Inflammatory macrophage (primary cell): Measurements from ENCODE around the gene PRSS58.
A peak's percentile ranks its signal among the peaks of the same experiment; 100 is the strongest.

ENCODE experiments used
- DNase-seq, 2 donors: peaks; one replicate each; pipeline ENCODE4 v3.0.0-alpha.2; 2020 to 2022
- total RNA-seq, 18 experiments: gene quantifications; one replicate each; lab custom pipeline; 2026; ENCODE audit warnings: mixed read lengths in 6 of 18, inconsistent platforms in 2 of 18; lab: John Stamatoyannopoulos, UW

Gene PRSS58, protein sequence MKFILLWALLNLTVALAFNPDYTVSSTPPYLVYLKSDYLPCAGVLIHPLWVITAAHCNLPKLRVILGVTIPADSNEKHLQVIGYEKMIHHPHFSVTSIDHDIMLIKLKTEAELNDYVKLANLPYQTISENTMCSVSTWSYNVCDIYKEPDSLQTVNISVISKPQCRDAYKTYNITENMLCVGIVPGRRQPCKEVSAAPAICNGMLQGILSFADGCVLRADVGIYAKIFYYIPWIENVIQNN
- 0 to 0.15 (median 0) reads per million in 18 experiments for total RNA-seq

DNA sequence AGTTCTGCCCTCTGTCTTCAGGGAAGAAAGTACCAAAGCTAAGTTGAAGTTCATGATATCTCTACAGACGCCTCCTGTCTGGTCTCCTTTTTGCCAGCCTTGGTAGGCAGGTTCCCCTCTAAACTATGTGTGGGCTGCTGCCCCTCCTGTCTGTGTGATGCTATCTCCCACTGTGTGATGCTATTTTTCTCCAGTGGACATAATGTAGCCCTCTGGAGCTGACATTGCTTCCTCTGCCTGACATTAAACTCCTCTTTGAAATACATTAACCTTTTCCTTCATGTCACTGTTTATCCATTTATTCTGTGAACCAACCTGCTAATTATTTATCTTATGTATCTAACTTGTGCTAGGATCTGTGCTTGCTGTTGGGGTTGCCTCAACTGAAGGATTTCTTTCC is at the start of gene PRSS58:
Gene PRSS58, minus strand, starts transcription at position 101 of the 400 bp plus-strand sequence. CDS start 351 bp downstream, outside the sequence.
- DNase-seq = no peak

DNA sequence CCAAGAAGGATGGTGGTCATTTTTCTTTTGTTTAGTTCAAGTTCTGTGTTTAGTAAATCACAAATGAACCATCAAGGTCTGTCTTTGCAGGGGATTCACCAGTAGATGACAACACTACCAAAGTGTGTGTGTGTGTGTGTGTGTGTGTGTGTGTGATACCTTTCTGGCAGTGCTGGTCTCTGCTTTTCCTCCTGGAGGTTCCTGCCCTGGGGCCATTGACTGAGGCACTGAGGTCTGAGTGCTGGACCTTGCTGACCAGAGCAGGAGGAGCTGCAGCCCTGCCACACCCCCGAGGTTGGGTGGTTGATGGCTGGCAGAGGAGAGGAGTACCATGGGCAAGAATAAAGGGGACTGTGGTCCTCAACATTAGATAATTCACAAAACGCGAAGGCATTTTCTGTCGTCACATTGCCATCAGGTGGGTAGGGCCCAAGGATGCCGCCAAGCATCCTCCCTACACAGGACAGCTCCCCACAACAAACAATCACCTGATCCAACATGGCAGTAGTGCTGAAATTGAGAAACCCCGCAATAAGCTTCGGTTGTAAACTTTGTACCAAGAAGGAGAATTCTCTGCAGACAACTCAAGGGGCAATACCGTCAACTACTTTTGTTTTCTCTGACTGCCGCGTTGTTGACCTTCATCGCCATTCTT is 49.5 kb upstream of the PRSS58 start:
- DNase-seq = no peak

DNA sequence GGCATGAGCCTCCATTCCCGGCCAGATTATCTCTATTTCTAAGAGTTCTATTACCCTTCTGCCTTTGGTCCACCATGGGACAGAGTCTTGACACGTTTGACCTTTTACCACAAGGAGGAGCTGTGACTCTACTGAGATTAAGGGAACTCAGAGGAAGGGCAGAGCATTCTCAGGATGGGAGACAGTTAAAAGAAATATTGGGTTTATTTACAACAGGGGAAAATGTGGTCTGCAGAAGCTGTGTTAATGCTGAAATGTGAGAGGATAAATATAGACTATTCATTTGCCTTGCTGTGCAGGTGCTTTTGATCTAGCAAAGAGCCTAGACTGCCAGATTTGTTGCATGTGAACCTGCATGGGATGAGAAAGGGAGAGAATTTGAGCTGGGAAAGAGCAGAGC is 45.8 kb upstream of the PRSS58 start:
- DNase-seq = peak; percentile 34 to 45

DNA sequence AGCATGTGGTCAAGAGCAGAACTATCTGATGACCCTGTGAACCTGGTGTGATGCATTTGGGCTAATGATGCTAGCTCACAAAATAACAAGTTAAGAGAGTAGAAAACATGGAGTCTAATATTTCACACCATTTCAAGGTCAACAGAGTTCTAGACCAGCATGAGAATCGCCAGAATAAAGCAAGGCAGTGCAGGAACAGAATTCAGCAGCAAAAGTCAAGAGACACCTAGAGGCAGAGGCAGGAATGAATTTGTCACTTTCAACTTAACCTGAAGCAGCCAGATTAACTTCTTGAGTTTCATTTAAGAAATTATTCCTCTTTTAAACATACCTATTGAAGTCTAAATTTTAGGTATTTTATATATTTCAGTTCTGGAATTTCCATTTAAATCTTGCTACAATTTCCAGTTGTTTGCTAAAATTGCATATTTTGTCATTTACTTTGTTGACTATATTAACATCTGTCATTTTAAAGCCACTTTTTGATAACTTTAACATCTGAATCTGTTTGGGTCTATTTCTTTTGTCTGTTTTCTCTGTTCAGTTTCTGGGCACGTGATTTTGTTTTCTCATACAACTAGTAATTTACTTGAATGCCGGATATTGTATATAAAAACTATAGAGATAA is 44.2 kb upstream of the PRSS58 start:
- DNase-seq = peak in 1 of 2 donors; percentile 6

DNA sequence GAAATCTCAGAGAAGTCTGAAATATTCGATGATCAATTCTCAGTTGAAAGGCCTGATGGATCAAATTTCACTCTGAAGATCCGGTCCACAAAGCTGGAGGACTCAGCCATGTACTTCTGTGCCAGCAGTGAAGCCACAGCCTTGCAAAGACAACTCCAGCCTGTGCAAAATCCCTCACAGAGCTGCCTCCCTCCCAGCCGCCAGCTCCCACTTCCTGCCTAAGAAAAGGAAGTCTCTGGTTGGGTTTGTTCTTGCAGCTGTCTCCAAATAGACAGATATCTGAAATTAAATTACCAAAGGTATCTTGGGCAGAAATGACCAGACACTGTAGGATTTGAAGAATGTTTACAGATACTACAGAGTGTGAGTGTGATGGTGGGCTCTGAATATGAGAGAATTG is 43.4 kb upstream of the PRSS58 start:
- DNase-seq = peak; percentile 38 to 48

DNA sequence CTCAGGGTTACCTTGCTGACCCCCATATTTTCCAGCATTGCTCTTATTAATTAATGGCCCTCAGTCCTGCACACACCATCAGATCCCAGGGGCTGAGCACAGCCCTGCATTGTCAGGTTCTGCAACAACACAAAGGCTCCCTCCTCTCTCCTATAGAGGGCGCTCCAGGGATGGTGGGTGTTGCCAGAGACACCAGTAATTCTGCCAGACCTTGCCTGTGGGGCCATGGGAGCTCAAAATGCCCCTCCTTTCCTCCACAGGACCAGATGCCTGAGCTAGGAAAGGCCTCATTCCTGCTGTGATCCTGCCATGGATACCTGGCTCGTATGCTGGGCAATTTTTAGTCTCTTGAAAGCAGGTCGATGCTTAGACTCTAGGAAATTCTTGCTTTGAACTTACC is 42.8 kb upstream of the PRSS58 start:
- no peak for DNase-seq

DNA sequence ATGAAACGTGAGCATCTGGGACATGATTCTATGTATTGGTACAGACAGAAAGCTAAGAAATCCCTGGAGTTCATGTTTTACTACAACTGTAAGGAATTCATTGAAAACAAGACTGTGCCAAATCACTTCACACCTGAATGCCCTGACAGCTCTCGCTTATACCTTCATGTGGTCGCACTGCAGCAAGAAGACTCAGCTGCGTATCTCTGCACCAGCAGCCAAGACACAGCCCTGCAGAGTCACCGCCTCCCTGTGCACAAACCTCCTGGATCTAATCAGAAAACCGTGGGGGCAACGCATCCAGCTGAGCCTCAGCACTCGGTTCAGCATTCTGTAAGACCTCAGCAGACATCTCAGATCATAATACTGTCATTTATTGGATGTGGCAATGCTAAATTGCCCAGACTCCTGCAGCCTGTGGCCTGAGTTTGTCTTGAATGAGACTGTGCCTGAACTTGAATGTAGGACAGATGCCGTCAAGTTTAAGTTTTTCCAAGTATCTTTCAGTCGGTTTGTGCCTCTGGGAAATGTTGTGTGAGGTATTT is 41.5 kb upstream of the PRSS58 start:
- DNase-seq = no peak

DNA sequence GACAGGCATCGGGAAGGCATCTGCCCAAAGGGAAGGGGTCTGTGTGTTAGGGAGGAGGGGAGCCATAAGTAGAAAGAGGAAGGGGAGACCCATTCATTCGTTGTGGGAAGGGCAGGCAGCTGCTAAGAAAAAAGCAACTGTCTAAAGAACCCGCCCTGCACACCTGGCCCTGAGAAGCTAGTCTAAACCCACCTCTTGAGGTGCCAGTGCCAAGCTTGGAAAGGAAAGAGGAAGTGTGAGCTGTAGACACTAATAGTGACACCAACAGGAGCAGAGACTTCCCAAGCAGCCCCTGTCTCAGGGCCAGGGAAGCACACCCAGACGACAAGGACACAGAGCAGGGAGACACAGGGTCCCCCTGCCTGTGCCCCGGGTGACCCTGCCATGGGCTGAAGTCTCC is 40.8 kb upstream of the PRSS58 start:
- DNase-seq = no peak

DNA sequence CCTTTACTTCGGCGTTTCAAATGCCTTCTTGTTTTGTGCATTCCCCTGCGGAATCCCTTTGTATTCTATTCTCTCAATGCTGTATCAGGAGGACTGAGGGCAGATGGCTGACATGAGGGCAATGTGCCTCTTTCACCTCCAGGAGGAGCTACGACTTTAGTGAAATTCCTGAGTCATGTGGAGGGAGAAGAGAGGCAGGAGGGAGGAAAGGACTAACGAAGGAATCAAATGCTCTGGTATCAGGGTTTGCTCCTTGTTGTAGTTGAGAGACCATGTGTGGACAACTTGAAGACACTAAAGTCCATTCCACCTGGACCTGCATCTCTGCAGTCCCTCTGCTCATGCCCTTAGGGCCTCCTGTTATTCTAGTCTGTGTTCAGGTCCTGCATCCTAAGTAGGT is 40.2 kb upstream of the PRSS58 start:
- no peak for DNase-seq

DNA sequence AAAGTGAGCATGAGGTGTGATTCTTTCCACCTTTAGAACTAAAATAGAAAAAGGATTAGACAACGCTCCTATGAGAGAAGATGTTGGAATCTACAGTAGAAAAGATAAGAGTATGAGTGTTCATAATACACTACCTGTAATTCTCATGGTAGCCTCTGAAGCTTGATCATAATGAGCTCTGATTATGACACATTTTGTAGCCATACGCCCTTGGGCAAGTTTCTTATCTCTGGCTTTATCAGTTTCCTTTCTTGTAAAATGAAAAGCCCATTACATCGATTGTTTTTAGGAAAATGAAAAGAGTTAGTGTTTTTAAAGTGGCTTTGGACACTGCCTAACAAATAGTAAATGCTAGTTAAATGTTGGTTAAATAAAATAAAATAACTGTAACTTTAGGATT is 22.4 kb upstream of the PRSS58 start:
- no peak for DNase-seq

DNA sequence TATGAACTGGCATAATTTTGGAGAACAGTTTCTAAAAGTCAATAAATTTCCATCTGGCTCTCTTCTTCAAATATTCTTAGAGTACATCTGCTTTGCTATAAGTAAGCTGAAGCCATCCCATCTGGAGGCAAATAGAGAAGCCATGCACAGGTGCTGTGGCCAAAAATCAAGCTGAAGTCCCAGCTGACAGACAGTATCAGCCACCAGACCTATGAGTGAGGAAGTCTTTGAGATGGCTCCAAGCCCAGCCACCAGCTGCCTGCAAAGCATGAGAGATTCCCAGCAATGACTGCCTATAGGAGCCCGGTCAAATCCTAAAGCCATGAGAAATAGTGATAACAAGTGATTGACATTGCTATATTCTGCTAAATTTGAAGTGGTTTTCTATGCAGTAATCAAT is 21.7 kb upstream of the PRSS58 start:
- no peak for DNase-seq

DNA sequence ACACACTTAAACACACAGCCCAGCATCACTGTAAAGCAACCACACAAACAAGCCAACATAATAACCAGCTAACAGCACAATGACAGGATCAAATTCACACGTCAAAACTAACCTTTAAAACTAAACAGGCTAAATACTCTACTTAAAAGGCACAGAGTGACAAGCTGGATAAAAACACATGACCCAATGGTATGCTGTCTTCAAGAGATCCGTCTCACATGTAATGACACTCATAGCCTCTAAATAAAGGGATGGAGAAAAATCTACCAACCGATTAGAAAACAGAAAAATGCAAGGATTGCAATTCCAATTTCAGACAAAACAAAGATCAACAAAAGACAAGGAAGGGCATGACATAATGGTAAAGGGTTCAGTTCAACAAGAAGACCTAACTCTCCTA is 17.2 kb upstream of the PRSS58 start:
- DNase-seq = no peak

DNA sequence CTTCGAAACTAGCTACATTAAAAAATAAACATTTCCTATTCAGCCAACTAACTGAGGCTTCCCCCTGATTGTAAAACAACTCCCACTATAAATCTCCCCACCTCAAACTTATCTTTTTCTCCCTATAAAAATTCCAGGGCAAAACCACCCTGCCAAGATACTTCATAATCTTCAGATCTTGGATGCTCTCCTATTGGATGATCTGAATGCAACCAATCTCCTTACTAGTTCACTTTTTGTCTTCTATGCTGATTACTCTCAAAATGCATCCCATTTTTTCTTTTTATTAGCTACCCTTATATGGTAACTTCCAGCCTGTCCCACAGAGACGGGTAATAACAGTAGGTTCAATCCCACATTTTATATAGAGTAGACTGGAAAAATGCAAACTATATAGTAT is 15.0 kb upstream of the PRSS58 start:
- no peak for DNase-seq

DNA sequence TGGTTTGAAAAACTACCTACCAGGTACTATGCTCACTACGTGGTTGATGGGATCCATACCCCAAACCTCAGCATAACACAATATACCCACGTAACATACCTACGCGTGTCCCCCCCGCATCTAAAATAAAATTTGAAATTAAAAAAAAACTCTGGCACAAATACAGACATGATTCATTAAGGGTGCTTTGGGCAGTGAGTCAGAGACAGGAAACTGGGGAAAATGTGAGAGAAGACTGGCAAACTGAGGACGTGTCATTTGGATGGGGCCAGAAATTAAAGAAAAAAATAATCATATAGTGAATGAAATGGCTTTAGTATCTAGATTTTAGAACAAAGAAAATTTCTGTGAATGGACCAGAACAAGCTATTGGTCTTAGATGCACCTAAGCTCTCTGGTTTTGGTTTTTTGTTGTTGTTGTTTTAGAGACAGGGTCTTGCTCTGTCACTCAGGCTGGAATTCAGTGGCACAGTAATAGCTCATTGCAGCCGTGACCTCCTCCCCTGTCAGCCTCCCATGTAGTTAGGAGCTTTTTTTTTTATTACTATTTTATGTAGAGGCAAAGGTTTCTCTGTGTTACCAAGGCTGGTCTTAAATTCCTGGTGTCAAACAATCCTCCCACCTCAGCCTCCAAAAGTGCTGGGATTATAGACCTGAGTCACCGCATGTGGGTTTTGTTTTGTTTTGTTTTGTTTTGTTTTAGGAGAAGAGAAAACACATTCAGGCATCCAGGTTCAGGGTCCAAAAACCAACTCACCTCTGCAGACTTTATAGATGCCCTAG is 5.9 kb upstream of the PRSS58 start:
- DNase-seq = no peak

DNA sequence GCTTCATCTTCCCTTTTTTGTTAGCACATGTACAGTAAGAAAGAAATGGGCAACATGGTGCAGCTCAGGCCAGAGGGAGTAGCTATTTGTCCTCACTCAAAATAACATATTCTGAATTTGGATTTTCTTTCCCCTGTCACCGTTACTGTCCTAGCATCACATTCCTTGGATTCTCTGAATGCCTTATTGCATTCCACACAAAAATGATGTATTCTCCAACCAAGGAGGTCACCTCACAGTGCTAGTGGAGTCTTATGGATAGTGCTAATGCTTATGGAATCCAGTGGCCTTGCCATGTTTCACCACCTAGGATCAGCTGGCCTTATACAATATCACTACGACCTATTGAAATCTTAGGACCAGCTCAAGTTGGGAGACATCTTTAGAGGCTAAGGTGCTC is 7.2 kb downstream of the PRSS58 start:
- DNase-seq = no peak

DNA sequence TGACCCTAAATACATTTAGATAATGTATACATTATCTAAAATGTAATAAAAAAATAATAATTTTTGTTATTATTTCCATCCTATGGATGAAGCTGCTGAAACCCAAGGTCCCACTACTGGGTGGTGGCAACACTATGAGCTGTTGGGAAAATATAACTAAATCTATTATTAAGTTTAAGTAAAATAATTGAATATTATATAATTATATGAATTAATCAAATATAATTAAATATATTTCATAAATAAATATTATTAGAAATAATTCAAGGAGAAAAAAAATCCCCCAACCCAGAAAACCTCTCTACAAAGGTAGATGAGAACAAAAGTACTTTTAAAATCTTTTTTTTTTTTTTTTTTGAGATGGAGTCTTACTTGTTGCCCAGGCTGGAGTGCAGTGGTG is 7.9 kb downstream of the PRSS58 start:
- no peak for DNase-seq

DNA sequence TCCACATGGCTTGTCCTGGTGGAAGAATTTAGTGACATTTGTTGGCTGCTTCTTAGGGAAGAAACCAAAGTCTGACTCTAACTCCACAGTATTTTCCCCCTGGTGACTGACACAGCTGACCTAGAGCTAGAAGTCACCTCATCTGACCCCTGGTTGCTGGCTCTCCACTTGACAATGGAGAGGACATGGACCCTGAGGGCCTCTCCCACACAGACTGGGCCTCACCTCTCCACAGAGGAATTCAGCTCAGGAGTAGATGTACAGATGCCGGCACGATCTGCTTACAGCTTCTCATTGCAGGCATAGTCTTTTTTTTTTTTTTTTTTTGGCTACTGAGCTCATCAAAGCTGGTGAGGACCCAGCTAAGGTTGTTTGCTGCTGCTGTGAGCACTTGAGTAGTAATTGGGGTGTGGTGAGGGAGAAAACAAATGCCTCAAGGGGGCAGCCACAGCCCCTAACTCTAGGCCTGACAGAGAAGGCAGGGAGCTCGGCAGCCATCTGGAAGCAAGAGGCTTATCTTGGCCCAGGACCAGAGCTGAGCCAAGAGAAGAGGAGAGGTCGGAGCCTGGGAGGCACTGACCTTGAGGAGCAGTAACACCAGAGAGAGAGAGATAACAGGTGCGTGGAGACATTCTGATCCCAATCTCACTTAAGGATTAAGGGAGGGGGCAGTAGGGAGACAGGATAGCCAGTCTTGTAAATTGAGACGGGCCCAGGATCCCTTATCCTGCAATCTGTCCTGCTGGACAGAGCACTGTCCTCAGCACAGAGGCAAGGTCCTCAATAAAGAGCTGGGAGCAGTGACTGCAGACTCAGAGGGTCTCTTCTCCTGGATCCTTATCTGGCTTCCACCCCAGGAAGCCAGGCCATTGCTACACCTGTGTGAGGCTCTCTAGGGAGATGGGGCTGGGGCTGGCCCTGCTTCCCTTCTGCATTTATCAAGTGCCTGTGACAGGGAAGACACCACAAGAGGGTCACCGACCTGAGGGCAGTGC is 9.4 kb downstream of the PRSS58 start:
- DNase-seq = no peak

DNA sequence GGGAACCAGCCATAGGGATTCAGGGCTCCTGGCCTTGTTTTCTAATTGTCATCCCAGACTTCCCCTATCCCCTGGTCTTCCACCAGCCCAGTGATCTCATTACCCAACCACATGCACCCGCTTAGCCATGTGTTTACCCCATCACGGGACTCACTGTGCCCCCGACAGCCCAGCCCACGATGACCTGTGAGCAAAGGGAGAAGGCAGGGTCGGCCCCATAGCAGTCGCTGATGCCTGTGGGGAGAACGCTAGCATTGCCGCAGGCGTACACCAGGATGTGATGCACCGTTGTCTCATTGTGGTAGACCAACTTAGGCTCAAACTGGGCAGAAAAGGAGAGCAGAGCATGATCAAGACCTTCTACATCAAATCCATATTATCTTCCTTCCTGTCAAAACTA is 14.0 kb downstream of the PRSS58 start:
- no peak for DNase-seq

DNA sequence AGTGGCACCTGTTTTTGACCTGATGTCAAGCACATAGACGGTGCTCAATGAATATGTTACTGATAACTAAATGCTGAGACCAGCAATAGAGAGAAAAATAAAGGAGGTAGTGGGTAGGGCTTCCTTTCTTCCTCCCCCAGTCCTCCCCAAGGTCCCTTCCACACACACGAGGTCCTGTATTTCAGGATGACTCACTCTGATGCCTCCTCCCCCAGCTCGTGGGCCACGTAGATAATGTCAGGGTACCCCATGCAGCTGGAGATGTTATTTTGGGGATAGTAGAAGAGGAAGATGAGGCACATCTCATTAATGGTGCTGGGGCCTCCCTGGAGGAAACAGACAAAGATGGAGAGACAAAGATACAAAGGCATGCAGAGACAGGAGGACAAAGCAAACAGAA is 17.3 kb downstream of the PRSS58 start:
- DNase-seq = no peak

DNA sequence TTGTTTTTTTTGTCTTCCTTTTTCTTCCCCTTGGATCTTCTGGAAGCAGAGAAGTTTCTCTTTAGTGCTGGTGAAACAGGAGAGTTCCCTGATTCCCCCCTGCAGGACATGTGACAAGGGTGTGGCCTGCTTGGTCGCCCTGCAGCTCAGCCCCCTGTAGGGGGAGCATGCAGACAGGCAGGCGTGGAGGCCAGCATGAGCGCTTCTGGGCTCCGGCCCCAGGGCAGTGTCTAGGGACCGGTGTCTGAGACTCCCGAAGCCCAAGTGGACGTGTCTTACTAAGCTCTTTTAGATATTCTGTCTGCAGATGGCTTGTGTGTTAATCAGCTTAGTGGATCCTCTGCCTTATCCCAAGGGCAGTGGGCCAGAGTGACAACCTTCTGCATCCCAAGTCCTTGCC is 26.1 kb downstream of the PRSS58 start:
- DNase-seq = peak in 1 of 2 donors; percentile 6

DNA sequence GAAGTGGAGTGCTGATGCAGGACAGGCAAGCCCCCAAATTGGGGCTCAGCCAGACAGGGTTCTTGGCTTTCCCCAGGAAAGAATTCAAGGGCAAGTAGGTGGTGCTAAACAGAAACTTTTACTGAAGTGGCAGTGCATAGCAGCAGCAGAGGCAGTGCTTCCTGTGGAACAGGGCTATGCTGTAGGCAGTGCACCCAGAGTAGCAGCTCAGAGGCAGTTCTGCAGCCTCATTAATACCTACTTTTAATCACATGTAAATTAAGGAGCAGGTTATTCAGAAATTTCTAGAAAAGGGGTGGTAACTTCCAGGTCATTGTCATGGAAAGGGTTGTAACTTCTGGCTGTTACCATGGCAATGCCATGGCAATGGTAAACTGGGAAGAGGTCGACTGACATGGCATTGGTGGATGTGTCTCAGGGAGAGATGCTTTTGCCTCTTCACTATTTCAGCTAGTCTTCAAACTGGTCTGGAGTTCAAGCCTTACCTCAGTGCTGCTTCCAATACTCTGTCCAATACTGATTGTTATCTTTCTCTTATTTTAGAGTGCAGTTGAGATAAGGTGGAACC is 29.2 kb downstream of the PRSS58 start:
- DNase-seq = no peak
